Measurements from ENCODE around the gene MRPL24. TPM values are rescaled to one million over a fixed set of nuclear protein-coding genes. Genes with fewer than 3 reads are reported as not detected.

Gene MRPL24
- total RNA-seq = 10 to 100 TPM; 48.6 to 90.4 (median 66.2) TPM

DNA sequence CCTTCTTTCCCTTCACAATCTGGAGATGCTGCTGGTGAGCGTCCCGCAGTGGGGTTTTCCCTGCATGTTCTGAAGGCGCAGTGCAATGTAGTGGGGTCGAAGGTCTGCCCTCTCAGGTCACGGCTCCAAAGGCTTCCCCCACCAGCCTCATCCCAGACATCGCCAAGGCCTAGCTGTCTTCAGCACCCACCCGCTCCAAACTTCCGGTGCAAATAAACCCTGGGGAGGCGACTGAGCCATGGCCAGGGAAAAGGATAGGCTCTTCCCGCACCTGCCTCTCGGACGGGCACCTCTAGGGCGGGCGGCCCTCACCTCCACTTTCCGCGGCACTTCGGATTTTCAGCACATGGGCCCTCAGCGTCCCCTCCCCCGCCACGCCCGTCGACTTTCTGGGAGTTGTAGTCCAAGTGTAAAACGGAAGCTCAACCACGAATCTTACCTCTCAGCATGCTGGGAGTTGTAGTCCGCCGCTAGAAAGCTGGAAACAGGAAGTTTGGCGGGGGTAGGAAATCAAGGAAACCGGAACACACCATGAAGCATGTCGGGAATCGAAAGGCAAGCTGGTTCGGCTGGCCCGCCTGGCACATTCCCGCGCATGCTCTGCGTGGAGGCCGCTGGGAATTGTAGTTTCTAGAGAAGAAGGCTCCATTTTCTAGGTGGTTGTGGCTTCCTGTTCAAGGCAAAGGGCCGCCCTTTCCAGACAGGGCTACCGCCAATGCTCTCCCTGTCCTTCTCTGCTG, at the start of gene MRPL24:
TSS of gene MRPL24 (minus strand) at position 348 of the 740 bp plus-strand sequence. CDS start 2,384 bp downstream, outside the sequence.
- H3K4me3 ChIP-seq = peak within 1 kb of the TSS; percentile 47 to 81 (median 70)
- no peaks in the 10 kb centered on the region for H3K9me3 ChIP-seq
- H3K27me3 ChIP-seq = no peaks in the 10 kb centered on the region
- peak; percentile 95 to 99 for DNase-seq (ENCODE audit: low spot score in 2 of 2)
- peak within 1 kb of the TSS; percentile 85 to 93 (median 89) for H3K27ac ChIP-seq
- WGBS, 2 donors = 0 to 1% methylated on average over 35 to 38 of the region's 38 CpGs
- TF ChIP-seq, protein P1, sequence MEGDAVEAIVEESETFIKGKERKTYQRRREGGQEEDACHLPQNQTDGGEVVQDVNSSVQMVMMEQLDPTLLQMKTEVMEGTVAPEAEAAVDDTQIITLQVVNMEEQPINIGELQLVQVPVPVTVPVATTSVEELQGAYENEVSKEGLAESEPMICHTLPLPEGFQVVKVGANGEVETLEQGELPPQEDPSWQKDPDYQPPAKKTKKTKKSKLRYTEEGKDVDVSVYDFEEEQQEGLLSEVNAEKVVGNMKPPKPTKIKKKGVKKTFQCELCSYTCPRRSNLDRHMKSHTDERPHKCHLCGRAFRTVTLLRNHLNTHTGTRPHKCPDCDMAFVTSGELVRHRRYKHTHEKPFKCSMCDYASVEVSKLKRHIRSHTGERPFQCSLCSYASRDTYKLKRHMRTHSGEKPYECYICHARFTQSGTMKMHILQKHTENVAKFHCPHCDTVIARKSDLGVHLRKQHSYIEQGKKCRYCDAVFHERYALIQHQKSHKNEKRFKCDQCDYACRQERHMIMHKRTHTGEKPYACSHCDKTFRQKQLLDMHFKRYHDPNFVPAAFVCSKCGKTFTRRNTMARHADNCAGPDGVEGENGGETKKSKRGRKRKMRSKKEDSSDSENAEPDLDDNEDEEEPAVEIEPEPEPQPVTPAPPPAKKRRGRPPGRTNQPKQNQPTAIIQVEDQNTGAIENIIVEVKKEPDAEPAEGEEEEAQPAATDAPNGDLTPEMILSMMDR (IDR thresholded peaks at IDR 0.05) = peak in 2 of 5 experiments; percentile 21 to 42
- TF ChIP-seq POLR2A (IDR thresholded peaks at IDR 0.05) = peak in 1 of 2 donors; percentile 51
- TF ChIP-seq EP300 (IDR thresholded peaks at IDR 0.05) = peak; percentile 97
- H3K4me1 ChIP-seq = peaks cover 0 to 57% (median 18%) of the 10 kb centered on the region in 4 donors
- H3K36me3 ChIP-seq = peaks cover 0 to 63% (median 15%) of the 10 kb centered on the region in 3 donors

DNA sequence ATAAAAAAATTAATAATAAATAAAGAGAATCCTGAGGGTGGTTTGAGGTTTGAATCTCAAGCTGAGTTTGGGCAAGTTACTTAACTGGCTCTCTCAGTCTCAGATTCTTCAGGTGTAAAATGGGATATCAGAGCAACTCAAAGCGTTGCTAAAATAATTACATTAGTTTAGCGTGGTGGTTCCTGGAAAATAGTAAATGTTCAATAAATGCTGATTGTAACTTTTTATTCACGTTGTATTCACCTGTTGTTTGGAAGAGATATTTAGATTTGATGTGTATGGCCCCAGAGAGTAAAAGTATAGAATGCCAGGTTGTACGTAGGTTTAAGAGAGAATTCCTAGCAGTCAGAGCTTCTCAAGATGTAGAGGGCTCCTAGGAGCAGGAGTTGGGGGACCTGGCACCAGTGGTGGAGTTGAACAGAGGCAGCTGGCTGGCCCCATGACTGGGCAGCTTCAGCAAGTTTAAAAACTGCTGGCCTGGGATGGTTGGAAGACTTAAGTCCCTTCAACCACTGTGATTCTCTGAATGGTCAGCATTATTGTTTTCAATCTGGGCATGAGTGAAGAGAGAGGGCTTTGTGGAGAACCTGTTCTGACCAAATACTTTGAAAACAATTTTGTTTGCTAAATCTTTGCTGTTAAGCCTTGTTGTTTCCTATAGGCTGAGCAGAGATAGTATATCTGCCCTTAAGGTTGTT, 48.9 kb upstream of the MRPL24 start:
- no peaks in the 10 kb centered on the region for H3K9me3 ChIP-seq
- no peak for DNase-seq (ENCODE audit: low spot score in 2 of 2)
- no peaks in the 10 kb centered on the region for H3K4me1 ChIP-seq
- no peaks in the 10 kb centered on the region for H3K27me3 ChIP-seq
- no peak overlapping the region for H3K27ac ChIP-seq
- WGBS, 2 donors = 81 to 83% methylated on average over 4 of the region's 4 CpGs
- peaks cover 0 to 86% (median 10%) of the 10 kb centered on the region in 3 donors for H3K36me3 ChIP-seq
- TF ChIP-seq POLR2A (IDR thresholded peaks at IDR 0.05) (no peak), EP300 (IDR thresholded peaks at IDR 0.05) (no peak)
- TF ChIP-seq, protein P1 (IDR thresholded peaks at IDR 0.05) = no peak
- H3K4me3 ChIP-seq = no peak overlapping the region

DNA sequence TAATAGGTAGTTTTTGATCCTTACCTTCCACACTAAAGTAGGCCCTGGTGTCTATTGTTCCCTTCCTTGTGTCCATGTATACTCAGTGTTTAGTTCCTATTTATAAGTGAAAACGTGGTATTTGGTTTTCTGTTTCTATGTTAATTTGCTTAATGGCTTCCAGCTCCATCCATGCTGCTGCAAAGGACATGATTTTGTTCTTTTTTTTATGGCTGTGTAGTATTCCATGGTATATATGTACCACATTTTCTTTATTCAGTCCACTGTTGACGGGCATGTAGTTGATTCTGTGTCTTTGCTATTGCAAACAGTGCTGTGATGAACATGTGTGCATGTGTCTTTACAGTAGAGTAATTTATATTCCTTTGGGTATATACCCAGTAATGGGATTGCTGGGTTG, 47.2 kb upstream of the MRPL24 start:
- TF ChIP-seq EP300 (IDR thresholded peaks at IDR 0.05) = no peak
- no peak for TF ChIP-seq POLR2A (IDR thresholded peaks at IDR 0.05)
- TF ChIP-seq, protein P1 (IDR thresholded peaks at IDR 0.05) = no peak
- no peak for DNase-seq (ENCODE audit: low spot score in 2 of 2)
- no peak overlapping the region for H3K4me3 ChIP-seq
- H3K4me1 ChIP-seq = no peaks in the 10 kb centered on the region
- H3K27ac ChIP-seq = no peak overlapping the region
- no peaks in the 10 kb centered on the region for H3K27me3 ChIP-seq
- WGBS, 2 donors = 87 to 94% methylated on average over 2 of the region's 2 CpGs
- peaks cover 0 to 82% (median 10%) of the 10 kb centered on the region in 3 donors for H3K36me3 ChIP-seq
- no peaks in the 10 kb centered on the region for H3K9me3 ChIP-seq

DNA sequence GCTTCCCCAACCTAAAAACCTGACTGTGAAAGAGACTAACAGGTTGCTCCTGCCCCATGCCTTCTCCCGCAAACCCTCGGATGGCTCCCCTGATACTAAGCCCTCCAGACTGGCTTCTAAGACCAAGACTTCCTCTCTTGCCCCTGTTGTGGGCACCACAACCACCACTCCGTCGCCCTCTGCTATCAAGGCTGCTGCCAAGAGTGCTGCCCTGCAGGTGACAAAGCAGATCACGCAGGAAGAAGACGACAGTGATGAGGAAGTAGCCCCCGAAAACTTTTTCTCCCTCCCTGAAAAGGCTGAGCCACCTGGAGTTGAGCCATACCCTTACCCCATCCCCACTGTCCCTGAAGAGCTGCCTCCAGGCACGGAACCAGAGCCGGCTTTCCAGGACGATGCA, 45.8 kb upstream of the MRPL24 start:
- no peak for DNase-seq (ENCODE audit: low spot score in 2 of 2)
- Histone ChIP-seq H3K36me3 (peaks cover 0 to 78% (median 9%) of the 10 kb centered on the region in 3 donors), H3K4me1 (peaks cover 0 to 8% (median 1%) of the 10 kb centered on the region in 4 donors), H3K27ac (no peak overlapping the region), H3K27me3 (no peaks in the 10 kb centered on the region), H3K4me3 (no peak overlapping the region), H3K9me3 (no peaks in the 10 kb centered on the region)
- TF ChIP-seq POLR2A (IDR thresholded peaks at IDR 0.05) = no peak
- TF ChIP-seq, protein P1 (IDR thresholded peaks at IDR 0.05) = no peak
- WGBS, 2 donors = 84 to 93% methylated on average over 10 of the region's 10 CpGs

DNA sequence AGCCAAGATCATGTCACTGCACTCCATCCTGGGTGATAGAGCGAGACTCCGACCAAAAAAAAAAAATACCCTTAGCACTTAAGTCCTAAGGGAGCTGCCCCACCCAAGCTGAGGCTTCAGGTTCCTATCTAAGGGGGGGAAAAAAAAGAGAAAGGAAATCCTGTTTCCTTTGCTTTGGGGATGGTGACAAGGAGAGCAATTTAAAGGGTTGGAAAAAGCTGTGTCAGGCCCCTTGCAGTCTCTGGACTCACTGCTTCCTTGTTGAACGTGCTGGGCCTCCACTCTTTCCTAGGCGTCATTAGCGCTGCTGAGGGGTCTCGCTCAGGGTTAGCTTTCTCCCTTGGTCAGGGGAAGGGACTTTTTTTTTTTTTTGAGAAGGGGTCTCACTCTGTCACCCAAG, 44.6 kb upstream of the MRPL24 start:
- Histone ChIP-seq H3K27me3 (no peaks in the 10 kb centered on the region), H3K9me3 (no peaks in the 10 kb centered on the region), H3K4me1 (peaks cover 0 to 14% (median 3%) of the 10 kb centered on the region in 4 donors), H3K36me3 (peaks cover 0 to 68% (median 3%) of the 10 kb centered on the region in 3 donors), H3K27ac (no peak overlapping the region), H3K4me3 (no peak overlapping the region)
- TF ChIP-seq POLR2A (IDR thresholded peaks at IDR 0.05) (no peak), EP300 (IDR thresholded peaks at IDR 0.05) (no peak)
- TF ChIP-seq, protein P1 (IDR thresholded peaks at IDR 0.05) = no peak
- WGBS, 2 donors = 88 to 91% methylated on average over 6 of the region's 6 CpGs
- DNase-seq (ENCODE audit: low spot score in 2 of 2) = no peak
